Prostate gland (tissue), 2 donors: ENCODE measurements around the gene BTBD9.

Source experiments
- CTCF ChIP-seq, 4 experiments: fragments of 200-600 bp in 2 of 4; fragments of 450-650 bp in 2 of 4; sonication (generic) in 2 of 4; IDR thresholded peaks; 1 replicate in 3 of 4; 2 replicates in 1 of 4; pipeline ENCODE4 v1.5.1; 2016 to 2019; ENCODE audit warnings: antibody characterized with exemption in 4 of 4, mild to moderate bottlenecking in 2 of 4, moderate library complexity in 2 of 4
- POLR2AphosphoS5 ChIP-seq: sonication (generic); formaldehyde crosslinking; IDR thresholded peaks from one replicate; pipeline ENCODE4 v1.6.1; 2017; ENCODE audit warnings: antibody characterized with exemption

- TF ChIP-seq CTCF (IDR thresholded peaks at IDR 0.05) = no peak
- no peak for TF ChIP-seq POLR2AphosphoS5
Observed at GRCh38 chr6:38134704-38135088, 505.0 kb downstream of the BTBD9 start.
